HG03045 (cell line): ENCODE results near the gene ATP6V1G1.

Experiments
- ATAC-seq: cut with Tn5 transposase; IDR thresholded peaks from one replicate; pipeline ENCODE4 v1.9.1; 2021; ENCODE audit warnings: mild to moderate bottlenecking, moderate library complexity; ENCODE audit not compliant: unreplicated experiment

ATP6V1G1 gene

DNA sequence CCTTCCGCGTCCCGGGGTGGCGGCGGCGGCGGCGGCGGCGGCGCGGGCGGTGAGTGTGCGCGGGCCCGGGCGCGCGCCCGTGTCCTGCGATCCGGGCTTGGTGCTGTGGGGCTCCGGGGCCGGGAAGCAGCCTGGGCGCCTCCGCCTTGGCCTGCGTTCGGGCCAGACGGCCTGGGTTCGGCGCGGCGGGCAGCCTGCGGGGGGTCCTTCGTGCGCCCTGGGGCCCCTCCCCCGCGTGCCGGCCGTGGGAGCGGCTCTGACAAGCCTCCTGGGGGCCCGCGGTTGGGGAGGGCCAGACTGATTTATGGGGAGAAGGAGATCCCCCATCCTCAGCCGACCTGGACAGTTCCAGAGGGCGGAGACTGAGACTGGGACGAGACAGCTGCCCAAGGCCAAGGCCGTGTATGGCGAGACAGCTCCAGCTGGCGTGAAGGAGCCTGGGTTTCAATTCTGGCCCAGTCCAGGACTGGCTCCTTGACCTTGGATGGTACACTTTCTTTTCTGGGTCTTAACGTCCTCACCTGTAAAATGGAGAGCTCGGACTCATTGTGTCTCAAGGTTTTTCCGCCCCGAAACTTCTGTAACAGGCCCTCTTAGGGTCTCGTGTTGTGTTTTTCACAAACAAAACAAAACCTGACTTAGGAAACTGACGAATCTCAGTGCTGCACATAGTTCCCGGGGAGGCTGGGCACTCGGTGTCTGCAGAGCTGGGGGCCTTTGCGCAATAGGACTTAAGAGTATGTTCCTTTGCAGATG lies 24.1 kb downstream of the ATP6V1G1 start:
- ATAC-seq = peak; percentile 33

DNA sequence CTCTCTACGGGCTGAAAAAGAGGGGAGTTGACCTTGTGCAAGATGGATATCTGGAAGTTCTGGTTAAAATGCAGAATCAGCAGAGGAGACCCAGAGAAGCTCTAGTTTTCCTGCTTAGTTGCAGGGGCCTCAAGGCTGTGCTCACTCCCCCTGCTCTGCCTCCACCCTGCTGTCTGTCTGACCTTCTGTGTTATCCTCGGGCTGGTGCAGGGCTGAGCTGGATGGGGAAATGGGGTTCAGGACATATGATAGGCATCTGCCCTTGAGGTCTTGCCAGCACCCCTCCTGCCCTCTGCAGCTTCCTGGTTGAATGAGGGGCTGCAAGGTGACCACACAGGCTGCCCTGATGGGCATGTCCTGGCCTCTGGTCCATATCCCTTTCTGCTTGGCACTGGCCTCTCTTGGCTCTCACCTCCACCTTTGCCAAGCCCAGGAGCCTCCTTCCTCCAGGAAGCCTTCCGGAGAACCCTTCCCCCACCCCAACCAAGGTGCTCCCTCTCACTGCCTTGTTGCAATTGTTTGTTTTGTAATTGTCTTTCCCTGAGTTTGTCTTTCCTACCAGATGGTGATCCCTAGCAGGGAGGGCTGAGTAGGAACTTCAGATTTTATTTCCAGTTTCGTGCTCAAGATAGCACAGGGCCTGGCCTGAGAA lies 24.8 kb downstream of the ATP6V1G1 start:
- ATAC-seq = no peak

DNA sequence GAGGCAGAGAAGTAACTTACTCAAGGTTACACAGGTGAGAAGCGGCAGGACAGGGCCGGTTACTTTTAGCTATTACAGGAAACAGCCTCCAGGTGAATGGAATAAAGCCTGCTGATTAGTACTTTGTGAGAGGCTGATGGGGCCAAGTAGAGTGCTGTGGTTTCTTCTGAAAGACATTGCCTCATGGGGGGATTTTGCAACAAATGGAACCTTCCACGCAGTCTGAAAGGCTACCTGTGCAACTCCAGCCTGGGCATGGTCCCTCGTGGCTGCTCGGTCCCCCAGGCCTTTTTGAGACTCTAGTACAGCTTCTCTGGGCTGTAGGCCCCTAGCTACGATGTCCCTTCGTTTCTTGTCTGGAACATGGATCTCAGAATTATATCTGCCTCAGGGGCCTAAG lies 25.5 kb downstream of the ATP6V1G1 start:
- no peak for ATAC-seq

DNA sequence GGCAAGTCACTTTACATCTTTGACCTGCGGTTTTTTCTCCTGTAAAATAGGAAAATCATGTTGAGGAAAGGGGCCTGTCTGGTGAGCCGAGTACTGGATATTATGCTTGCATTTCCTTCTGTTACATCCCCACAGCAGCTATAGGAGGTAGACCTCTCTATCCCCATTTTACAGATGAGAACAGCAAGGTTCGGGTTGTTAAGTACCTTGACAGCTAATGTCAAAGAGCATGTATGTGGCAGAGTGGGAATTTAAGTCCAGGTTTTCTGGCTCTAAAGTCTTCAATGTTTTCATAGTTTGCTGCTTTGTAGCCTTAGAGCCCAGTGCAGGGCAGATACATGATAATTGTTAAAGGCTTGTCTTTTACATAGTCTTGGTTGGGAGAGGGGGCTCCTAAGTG lies 26.4 kb downstream of the ATP6V1G1 start:
- no peak for ATAC-seq

DNA sequence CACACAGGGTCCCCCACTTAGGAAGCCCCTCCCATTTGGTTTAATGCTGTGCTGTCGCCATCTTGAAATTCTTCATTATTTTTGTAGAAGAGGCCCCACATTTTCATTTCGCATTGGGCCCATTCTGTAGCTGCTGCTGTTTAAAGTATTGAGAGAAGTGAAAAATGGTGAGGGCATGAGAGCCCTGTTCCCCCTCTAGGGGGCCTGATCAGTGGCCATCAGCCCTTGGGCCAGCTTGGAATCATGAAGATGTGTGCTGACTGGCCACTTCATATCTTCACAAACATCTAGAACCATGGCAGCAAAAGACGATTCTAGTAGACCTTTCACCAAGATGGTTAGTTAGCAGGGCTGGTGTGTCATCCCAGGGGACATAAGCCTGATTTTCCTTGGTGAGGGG lies 26.8 kb downstream of the ATP6V1G1 start:
- ATAC-seq = no peak

DNA sequence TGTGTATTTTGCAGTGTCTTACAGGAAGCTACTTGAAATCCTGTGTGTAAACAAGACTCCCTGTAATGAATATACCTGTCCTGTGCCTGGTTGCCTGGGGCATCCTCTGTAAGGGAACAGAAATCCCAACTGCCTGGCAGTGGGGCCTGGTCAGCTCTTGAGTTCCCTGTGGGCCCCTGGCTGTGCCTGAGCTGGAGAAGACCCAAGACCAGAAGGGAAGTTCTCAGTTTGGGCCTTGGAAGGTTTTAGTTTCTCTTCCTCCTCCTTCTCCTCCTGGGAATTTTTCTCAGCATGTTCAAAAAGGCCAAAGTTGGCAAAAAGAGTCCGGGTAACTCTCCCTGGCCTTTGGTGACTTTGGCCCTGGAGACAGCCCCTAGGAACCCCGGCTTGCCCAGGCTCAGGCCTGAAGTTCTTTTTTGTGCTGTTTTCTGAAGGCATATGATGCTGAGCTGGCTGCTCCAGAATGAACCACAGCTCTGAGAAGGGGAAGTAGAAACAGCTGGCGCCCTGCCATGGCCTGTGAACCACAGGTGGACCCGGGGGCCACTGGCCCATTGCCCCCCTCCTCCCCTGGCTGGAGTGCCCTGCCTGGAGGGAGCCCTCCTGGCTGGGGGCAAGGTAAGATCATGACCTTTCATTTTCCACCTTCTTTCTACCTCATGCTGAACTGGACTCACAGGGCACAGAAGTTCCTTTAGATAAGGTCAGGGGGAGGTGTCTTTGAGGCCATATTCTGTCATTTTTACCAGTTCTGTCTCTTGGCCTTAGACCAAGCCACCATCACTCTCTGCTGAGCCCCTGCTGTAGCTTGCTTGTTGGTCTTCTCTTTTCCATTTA lies 29.3 kb downstream of the ATP6V1G1 start:
- ATAC-seq = peak; percentile 60

DNA sequence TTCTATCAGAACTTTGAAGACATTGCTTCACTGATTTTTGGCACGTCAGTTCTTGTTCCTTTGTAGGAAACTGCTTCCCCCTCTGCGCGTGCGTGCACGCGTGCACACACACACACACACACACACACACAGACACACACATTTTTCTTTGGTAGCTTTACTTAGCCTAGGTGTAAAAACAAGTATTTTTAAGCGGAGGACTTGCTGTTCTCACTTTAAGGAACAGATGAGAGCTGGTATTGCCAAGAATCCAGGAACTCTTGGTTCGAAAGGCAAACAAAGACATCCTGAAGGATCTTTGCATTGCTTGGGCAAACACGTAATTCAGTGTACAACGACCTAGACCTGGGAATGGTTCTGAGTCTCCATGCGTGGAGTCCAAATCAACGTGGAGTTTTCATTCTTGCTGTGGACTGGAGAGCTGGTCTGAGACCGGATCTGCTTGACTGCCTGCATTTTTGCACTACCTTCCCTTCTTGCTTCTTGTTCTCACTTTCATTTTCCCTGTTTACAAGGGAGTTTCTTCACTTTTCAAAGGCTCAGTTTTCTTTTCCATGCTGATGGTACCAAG lies 31.7 kb downstream of the ATP6V1G1 start:
- ATAC-seq = no peak

DNA sequence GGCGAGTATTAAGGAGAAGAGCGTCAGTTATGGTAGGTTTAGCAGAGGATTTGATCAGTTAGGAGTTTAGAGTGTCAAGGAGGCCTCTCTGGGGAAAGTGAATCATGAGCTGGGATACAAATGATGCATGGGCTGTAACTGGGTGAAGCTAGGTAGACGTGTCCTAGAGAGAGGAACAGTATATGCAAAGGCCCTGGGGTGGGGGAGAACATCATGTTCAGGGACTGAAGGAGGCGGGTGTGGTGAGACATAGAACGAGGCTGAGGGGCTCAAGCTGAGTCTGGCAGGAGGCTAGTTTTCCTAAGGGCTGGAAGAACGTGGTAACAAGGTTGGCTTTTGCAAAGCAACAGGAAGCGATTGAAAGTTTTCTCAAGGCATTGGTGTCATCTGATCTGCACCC lies 34.0 kb downstream of the ATP6V1G1 start:
- ATAC-seq = no peak

DNA sequence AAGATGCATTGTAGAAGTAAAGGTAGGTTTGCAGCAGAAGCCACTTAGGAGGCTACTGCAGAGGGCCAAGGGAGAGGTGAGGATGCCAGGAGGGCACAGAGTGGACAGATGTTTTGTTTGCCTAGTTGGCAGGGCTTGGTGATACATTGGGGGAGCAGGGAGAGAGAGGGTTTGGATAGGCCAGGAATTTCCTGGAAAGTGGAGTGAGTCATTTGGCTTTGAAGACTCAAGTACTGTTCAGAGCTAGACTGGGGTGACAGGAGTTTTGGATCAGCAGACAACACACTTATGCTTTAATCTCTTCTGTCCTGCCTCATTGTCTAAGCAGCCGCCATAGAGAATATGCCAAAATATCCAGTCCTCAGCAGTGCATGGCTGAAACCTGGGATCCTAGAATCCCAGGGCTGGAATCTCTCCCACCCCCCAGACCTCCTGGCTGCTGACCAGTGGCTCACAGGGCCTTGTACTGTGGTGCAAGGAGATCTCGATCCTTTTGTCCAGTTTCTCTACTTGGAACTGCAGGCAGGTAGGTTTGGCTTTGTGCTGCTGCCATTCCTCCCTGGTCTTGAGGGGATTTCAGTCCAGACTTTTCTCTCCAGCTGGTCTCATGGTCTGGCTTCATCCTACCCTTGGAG lies 34.5 kb downstream of the ATP6V1G1 start:
- no peak for ATAC-seq

DNA sequence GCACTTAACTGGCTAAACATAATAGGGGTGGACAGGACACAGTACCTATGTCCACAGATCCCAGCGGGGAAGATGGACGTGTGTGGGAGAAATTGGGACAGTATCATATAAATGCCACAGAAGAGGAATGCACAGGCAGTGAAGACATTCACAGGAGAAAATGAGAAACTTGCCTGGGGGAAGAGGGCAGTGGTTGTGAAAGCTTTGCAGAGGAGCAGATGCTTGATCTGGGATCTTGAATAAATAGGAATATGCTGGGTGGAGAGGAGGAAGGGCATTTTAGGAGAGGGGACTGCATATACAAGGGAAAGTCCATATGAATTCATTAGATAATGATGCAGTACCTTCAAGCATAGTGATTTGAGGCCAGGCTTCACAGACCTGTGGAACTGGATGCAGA lies 37.1 kb downstream of the ATP6V1G1 start:
- no peak for ATAC-seq

DNA sequence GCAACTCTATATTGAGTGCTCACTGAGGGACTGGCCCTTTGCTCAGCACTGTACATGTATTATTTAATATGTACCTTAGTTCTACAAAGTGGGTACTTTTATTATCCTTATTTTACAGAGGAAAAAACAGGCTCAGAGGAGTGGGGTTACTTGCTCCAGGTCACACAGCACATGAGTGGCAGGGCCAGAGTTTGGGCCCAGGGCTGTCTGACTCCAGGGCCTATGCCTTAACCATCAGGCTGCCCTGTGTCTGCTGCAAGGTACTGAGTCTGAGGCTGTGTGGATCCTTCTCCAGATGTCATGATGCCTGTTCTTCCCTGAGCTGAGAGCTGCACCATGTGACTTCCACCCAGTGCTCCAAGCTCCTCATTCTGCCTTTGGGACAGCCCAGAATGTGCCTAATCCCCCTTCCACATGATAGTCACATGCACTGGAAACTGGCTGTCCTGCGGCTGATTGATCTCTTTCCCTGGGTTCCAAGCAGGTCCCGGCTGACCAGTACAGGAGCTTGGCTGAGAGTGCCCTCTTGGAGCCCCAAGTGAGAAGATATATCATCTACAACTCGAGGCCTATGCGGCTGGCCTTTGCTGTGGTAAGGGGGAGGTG lies 38.9 kb downstream of the ATP6V1G1 start:
- no peak for ATAC-seq

DNA sequence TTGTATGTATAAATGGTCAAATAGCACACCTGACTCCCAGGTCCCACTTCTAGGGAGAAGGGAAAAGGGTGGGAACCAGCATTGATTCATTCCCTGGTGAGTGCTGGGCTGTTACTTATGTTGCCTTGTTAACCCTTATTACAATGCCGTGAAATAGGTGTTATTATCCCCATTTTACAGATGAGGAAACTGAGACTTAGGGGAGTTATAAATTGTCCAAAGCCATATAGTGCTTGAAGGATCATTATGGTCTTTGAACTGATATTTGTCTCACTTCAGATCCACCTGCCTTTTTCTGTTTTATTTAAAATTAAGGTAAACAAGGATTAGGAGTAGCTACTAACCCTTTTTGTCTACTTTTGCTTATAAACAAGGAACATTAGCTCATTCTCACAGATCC lies 40.0 kb downstream of the ATP6V1G1 start:
- no peak for ATAC-seq

DNA sequence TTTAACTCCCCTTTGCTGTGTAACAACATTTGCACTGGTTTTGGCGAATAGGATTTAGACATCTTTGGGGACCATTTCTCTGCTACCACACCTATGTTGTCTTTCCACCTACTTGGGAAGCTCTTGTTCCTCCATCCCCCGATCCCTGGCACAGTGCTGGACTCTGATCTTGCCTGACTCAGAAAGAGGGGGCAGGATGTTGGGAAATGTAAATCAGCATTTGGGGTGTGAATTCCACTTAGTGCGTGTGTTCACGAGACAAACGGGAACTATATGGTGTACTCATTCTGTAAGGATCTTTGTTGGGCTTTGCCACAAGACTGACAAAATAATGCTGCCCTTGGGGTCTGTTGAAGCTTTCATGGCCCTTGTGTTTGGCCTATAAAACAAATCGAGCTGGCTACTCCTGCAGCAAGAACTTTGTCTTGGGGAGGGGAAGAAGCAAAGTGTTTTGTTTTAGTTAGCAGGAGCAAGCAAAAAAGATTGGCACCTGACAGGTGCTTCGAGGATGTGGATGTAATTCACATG lies 42.1 kb downstream of the ATP6V1G1 start:
- no peak for ATAC-seq

DNA sequence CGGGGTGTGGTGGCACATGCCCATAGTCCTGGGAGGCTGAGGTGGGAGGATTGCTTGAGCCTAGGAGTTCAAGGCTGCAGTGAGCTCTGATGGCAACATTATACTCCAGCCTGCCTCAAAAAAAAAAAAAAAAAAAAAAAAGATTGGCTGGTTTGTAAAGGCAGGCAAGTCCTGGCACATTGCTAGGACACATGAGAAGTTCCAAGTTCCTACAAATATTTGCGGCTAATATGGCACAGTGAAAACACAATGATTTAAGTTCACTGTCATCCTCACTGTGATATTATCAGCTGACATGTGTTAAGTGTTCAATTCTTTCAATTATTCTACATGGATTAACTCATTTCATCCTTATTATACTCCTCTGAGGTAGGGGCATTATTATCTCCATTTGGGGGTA lies 43.6 kb downstream of the ATP6V1G1 start:
- no peak for ATAC-seq

DNA sequence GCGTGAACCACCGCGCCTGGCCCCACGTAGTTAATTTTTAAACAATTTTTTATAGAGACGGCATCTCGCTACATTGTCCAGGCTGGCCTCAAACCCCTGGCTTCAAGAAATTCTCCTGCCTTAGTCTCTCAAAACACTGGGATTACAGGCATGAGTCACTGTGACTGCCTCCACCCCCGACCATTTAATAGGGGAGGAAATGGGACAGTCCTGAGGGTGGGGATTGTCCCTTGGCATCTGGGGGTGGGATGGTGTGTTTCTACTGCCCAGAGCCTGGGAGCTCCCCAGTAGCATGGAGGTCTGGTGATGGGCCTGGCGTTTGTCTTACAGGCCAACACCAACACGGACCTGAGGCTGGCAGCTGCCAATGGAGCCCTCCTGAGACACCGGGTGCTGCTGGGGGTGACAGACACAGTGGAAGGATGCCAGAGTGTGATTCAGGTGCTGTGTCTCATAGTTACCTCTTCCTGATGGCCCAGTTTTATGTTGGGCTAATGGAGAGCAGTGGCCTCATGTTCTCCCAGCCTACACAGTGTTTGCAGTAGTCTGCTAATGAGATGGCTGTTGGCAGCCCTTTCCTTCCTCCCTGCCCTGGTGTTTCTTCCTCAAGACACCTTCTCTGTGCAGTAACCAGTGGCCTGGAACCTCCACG lies 46.0 kb downstream of the ATP6V1G1 start:
- no peak for ATAC-seq

DNA sequence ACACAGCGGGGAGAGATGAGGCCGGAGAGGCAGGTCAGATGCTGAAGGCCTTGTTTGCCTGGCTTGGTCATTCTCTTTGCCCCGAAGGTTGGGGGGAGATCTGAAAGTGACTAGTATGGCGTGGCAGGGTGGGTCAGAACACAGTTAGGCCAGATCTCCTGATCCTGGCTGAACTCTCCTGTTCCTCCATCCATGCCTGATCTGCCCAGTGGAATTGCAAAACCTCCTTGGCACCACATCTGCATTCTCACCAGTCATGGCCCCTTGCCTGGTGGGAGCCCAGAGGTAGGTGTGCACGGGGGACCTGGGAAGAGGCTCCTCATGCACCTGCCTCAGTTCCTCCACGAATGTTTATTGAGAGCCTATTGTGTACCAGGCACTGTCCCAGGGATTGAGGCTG lies 46.8 kb downstream of the ATP6V1G1 start:
- ATAC-seq = no peak

DNA sequence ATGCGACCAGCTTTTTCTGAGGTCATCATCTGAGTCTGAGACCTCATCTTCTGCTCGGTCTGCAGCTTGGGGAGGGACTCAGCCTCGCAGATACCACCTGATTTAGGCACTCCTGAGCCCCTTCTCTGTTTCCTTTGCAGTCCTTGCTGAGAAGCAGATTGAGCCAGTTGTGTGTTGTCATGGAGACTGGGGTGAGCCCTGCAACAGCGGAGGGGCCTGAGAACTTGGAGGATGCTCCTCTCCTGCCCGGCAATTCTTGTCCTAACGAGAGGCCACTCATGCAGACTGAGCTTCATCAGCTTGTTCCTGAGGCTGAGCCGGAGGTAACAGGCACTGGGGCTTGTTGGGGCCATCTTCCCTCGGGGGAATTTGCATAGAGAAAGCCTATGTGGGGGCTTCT lies 50.8 kb downstream of the ATP6V1G1 start:
- ATAC-seq = no peak

DNA sequence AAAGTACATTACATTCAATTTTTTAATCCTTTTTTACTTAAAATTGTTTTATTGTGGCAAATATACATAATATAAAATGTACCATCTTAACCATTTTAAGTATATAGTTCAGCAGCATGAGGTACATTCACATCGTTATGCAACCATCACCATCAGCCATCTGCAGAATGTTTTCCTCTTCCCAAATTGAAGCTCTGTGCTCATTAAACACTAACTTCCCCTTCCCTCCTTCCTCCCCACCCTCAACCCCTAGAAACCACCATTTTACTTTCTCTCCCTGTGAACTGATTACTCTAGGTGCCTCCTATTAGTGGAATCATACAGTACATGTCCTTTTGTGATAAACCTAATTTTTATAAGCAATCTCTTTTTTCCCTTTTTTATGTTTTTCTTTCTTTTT lies 54.4 kb downstream of the ATP6V1G1 start:
- ATAC-seq = no peak

DNA sequence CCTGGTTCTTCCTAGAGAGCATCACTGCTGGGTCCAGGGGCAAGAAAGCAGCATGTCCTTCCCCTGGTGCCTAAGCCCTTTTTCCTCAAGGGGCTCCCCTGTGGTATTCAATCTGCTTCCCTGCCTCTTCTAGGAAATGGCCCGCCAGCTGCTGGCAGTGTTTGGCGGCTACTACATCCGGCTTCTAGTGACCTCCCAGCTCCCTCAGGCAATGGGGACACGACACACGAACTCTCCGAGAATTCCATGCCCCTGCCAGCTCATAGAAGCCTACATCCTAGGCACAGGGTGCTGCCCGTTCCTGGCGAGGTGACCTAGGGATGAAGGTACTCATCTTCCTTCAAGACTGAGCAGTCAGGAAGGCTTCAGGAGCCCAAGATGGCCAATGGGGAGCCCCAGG lies 55.4 kb downstream of the ATP6V1G1 start:
- ATAC-seq = no peak

DNA sequence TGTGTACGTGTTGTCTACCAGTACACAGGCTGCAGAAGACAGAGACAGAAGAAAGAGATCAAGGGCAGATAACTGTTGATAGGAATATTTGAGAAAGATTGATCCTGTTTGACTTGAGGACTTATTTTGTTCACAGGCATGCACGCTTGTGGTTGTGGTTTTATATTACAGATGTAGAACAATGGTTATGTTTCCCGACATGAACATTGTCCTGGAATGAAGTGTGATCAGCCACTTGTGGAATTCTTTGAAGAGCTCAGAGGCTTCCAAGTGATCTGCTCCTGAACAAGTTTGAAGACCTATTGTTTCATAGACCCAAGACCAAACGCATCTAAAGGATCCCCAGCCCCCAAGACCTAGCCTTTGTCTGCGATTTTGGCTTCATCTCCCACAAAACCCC lies 56.3 kb downstream of the ATP6V1G1 start:
- ATAC-seq = no peak
